GM12872 (cell line): Measurements from ENCODE around the gene MASP2.

ENCODE experiments used
- TF ChIP-seq, protein P1 (sequence below): IDR thresholded peaks from 3 replicates; pipeline ENCODE4 v1.5.1; 2011; ENCODE audit warnings: low read depth, mild to moderate bottlenecking, low read length, moderate library complexity; ENCODE audit not compliant: insufficient read depth

The MASP2 gene

DNA sequence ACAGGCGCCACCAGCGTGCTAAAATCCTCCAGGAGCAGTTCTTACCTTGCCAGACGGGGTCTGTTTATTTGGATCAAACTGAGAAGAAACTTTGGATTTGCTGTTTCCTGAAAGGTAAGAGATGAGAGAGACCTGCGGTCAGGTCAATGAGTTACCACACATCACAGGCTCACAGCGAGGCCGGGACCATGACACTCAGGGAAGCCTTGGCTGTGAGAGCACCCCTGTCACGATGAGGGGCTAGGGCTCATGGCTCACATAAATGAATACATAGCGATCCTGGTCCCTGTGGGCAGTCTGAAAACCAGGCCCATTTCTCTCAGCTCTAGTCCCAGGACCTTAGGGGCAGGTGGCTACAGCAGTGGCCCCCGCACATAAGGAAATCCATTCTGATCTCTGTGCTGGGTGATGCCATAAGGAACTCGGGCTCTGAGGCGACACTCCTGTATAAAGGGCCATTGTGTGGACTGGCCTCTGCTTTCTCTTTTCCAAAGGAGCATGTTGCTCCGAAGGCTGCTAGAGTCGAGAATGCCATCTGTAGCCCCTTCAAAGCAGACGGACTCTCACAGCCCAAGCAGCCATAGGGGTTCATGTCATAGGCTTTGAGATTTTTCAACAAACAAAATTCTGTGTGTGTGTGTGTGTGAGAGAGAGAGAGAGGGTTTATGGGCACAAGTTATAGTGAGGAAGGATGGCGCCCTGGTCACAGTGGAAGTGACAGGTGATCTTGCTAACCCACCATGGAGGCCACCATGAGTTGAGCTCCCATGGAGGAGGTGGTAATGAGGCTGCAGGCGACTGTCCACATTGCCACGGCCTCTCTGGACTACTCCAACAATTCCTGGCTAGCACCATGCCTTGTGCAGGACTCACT is 21.8 kb upstream of the MASP2 start:
- TF ChIP-seq, protein P1, sequence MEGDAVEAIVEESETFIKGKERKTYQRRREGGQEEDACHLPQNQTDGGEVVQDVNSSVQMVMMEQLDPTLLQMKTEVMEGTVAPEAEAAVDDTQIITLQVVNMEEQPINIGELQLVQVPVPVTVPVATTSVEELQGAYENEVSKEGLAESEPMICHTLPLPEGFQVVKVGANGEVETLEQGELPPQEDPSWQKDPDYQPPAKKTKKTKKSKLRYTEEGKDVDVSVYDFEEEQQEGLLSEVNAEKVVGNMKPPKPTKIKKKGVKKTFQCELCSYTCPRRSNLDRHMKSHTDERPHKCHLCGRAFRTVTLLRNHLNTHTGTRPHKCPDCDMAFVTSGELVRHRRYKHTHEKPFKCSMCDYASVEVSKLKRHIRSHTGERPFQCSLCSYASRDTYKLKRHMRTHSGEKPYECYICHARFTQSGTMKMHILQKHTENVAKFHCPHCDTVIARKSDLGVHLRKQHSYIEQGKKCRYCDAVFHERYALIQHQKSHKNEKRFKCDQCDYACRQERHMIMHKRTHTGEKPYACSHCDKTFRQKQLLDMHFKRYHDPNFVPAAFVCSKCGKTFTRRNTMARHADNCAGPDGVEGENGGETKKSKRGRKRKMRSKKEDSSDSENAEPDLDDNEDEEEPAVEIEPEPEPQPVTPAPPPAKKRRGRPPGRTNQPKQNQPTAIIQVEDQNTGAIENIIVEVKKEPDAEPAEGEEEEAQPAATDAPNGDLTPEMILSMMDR: no peak

DNA sequence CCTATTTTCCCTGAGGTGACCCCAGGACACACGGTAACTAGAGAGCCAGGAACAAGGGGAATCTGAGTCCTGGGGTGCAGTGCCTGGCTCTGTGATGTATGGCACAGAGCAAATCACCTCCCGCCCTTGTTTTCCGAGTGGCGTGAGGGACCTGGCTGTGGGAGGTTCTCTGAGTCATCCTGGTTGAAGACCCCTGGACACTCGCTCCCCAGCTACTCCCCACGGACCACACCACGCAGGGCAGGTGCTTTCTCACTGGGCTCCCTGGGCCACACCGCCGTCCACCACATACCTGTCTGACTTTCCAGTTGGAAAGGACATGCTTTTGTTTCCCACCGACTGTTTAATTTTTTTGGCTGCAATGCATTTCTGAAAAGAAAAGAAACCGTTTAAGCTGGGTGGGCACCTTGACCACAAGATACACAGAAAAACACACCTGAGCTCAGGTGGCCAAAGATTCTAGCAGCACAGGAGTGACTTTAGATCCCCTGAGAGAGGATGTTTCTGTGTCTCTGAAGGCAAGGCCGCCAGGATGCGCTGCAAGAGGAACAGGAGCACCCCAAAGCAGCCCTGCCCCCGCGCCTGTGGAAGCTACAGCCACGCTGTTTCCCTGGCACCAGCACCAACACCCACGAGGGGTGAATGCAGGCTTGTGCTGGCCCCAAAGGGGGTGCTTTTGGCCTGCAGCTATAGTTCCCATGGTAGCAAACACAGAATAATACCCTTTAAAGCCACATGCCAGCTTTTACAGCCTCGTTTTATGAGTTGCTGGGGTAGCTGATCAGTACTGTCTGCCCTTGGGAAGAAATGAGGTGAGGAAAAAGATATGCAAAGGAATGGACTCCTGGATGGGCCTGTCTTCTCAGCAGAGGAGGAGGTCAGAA is 20.9 kb upstream of the MASP2 start:
- TF ChIP-seq, protein P1: no peak

DNA sequence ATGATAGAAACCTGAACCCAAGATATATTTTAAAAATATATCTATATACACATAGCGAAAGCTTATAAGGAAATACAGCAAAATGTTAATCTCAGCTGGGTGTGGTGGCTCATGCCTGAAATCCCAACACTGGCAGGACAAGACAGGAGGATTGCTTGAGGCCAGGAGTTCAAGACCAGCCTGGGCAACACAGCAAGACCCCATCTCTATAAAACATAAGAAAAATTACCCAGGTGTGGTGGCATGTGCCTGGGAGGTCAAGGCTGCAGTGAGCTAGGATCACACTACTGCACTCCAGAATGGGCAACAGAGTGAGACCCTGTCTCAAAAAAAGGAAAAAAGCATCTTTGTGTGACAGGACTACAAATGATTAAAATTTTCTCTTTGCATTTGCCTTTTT is 18.8 kb upstream of the MASP2 start:
- TF ChIP-seq, protein P1: no peak

DNA sequence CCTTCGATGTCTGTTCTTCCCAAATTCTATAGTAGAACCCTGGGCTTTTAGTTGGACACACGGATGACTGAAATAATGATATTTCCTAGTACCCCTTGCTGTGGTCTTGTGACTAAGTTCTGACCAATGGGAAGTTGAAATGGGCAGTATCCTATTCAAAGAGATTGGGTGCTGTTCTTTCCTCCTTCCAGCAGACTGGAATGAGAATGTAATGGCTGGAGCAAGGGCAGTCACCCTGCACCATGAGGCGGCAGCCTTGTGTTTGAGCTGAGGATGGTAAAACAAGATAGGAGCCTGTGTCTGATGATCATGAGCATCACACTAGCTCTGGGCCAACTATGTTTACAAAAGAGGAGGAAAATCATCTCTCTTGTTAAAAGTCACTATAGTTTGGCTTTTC is 17.9 kb upstream of the MASP2 start:
- TF ChIP-seq, protein P1: no peak

DNA sequence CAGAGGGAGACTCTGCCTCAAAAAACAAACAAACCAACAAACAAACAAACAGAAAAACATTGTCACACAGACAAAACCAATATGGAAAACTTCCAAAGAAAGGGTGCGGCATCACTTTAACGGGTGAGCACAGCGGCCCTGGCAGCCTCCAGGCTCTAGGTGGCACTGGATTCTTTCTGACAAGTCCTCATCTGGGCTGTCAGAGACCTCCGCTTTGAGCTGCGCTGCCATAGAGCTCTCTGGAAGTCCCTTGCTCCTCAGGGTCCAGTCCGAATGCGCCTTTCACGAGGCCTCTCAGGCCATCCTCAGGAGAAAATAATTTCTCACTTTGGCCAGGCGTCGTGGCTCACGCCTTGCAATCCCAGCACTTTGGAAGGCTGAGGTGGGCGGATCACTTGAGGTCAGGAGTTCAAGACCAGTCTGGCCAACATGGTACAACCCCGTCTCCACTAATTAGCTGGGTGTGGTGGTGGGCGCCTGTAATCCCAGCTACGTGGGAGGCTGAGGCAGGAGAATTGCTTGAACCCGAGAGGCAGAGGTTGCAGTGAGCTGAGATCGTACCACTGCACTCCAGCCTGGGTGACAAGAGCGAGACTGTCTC is 17.0 kb upstream of the MASP2 start:
- TF ChIP-seq, protein P1: 0 out of 3 replicates have a peak, but pooled peaks have one; percentile 18

DNA sequence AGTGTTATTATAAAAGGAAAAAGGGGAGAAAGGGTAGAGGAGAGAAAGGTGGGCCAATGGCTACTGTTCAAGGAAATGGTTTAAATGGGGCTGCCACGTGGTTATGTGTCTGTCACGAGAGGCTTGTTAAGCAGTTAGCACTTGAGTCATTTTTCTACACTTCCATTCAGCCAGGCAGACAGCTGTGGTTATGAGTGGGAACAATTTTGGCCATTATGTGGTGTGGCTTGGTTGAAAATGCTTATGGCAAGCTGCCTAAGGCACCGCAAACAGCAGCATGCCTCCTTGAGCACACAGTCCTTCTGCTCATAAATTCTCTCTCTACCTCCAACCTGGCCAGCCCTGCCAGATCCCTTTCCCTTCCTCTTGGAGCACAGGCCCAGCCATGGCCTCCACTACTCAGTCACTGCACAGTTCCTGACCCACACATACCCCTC is 15.9 kb upstream of the MASP2 start:
- TF ChIP-seq, protein P1: no peak
